Measurements from ENCODE around the gene OCA2.

OCA2 gene

DNA sequence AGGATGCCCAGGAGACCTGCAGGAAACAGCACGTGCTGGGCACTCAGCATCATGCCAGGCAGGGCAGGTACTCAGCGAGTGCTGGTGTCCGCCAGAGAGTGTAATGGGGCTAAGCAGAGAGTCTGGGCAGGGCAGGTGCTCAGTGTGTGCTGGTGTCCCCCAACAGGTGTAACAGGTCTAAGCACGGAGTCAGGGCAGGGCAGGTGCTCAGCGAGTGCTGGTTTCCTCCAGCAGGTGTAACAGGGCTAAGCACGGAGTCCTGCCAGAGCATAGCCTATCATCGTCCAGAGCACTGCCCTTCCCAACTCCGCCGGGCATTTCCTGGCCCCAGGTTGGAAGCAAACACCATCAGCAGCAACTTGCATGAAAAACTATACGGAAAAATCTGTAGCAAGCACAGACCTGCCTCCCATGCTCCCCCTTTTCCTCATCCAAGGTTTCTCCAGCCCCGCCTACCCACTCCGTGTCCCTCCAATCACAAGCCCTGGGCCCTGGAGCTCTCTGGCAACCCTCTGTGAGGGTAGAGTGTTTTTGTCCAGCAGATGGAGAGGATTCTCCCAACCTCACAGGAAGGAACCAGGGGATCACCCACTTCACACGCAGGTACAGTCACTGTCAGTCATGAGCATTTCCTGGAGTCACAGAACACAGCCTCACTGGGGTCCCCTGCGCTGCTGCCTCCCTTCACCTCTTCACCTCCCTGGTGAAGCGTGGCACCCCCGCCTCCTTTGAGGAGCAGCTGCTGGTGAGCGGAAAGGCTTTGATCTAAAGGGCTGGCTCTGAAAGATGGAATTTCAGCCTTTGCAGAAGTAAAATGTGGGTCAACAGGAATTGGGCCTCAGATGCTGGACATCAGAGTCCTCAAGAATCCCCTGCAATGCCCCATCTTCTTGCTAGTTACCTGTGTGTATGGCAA lies 302.5 kb downstream of the OCA2 start:
- H2AK5ac ChIP-seq (ENCODE audit: low read length, severe bottlenecking), result no peak overlapping the region
- H4K8ac ChIP-seq (ENCODE audit: low read length), result no peak overlapping the region
- H2AFZ ChIP-seq (ENCODE audit: low read depth, low read length), result no peak overlapping the region
- no peak overlapping the region for H3K27ac ChIP-seq (ENCODE audit: low read length, poor library complexity, severe bottlenecking)
- no peak overlapping the region for H3K14ac ChIP-seq (ENCODE audit: low read length in 2 of 2)
- no peak overlapping the region for H2BK12ac ChIP-seq (ENCODE audit: low read length in 2 of 2)
- H3K27me3 ChIP-seq (ENCODE audit: control insufficient read depth in 1 of 2, insufficient read depth in 1 of 2, low read length in 2 of 2), result no peaks in the 10 kb centered on the region
- no peak overlapping the region for H3K4ac ChIP-seq (ENCODE audit: low read depth in 1 of 2, low read length in 2 of 2)
- H3K9me3 ChIP-seq (ENCODE audit: control insufficient read depth, low read length), result no peaks in the 10 kb centered on the region
- 72% methylated on average over 11 of the region's 17 CpGs for WGBS
- DNase-seq, result no peak
- H2BK120ac ChIP-seq (ENCODE audit: low read depth, low read length), result no peak overlapping the region
- no peak overlapping the region for H4K91ac ChIP-seq (ENCODE audit: low read length)
- H3K23ac ChIP-seq (ENCODE audit: low read length in 2 of 2), result no peak overlapping the region
- H3K9ac ChIP-seq (ENCODE audit: low read length), result no peak overlapping the region
- H2BK15ac ChIP-seq (ENCODE audit: low read depth, poor library complexity, severe bottlenecking), result no peak overlapping the region
- H3K18ac ChIP-seq (ENCODE audit: low read depth in 1 of 2, low read length in 2 of 2), result no peak overlapping the region
- H3K36me3 ChIP-seq (ENCODE audit: control insufficient read depth in 1 of 2, insufficient read depth in 2 of 2, low read depth in 1 of 2, low read length in 2 of 2), result no peaks in the 10 kb centered on the region
- H3K4me1 ChIP-seq (ENCODE audit: control insufficient read depth, insufficient read depth, low read depth, low read length), result no peaks in the 10 kb centered on the region
- H2BK5ac ChIP-seq (ENCODE audit: low read depth, low read length, poor library complexity, severe bottlenecking), result no peak overlapping the region
- H3K4me2 ChIP-seq (ENCODE audit: low read length, poor library complexity, severe bottlenecking), result no peak overlapping the region
- no peak overlapping the region for H3K4me3 ChIP-seq (ENCODE audit: insufficient read depth in 1 of 2, low read depth in 1 of 2, low read length in 2 of 2)
- no peaks in the 10 kb centered on the region for H3K79me1 ChIP-seq (replicated peaks; ENCODE audit: low read length, poor library complexity, severe bottlenecking)

GRCh38 chr15:27792756-27793264 lies 306.3 kb downstream of the OCA2 start:
- Histone ChIP-seq H3K4me3 (ENCODE audit: insufficient read depth in 1 of 2, low read depth in 1 of 2, low read length in 2 of 2) (no peak overlapping the region), H3K79me1 (replicated peaks; ENCODE audit: low read length, poor library complexity, severe bottlenecking) (no peaks in the 10 kb centered on the region), H3K27me3 (ENCODE audit: control insufficient read depth in 1 of 2, insufficient read depth in 1 of 2, low read length in 2 of 2) (no peaks in the 10 kb centered on the region), H3K4me2 (ENCODE audit: low read length, poor library complexity, severe bottlenecking) (no peak overlapping the region), H4K8ac (ENCODE audit: low read length) (no peak overlapping the region), H3K36me3 (ENCODE audit: control insufficient read depth in 1 of 2, insufficient read depth in 2 of 2, low read depth in 1 of 2, low read length in 2 of 2) (no peaks in the 10 kb centered on the region), H3K14ac (ENCODE audit: low read length in 2 of 2) (no peak overlapping the region), H4K91ac (ENCODE audit: low read length) (no peak overlapping the region), H3K9me3 (ENCODE audit: control insufficient read depth, low read length) (no peaks in the 10 kb centered on the region), H3K9ac (ENCODE audit: low read length) (no peak overlapping the region), H2BK12ac (ENCODE audit: low read length in 2 of 2) (no peak overlapping the region), H3K23ac (ENCODE audit: low read length in 2 of 2) (no peak overlapping the region), H3K4ac (ENCODE audit: low read depth in 1 of 2, low read length in 2 of 2) (no peak overlapping the region), H2BK120ac (ENCODE audit: low read depth, low read length) (no peak overlapping the region), H2AFZ (ENCODE audit: low read depth, low read length) (no peak overlapping the region), H3K27ac (ENCODE audit: low read length, poor library complexity, severe bottlenecking) (no peak overlapping the region), H3K18ac (ENCODE audit: low read depth in 1 of 2, low read length in 2 of 2) (no peak overlapping the region), H2BK15ac (ENCODE audit: low read depth, poor library complexity, severe bottlenecking) (no peak overlapping the region), H3K4me1 (ENCODE audit: control insufficient read depth, insufficient read depth, low read depth, low read length) (no peaks in the 10 kb centered on the region), H2AK5ac (ENCODE audit: low read length, severe bottlenecking) (no peak overlapping the region), H2BK5ac (ENCODE audit: low read depth, low read length, poor library complexity, severe bottlenecking) (no peak overlapping the region)
- WGBS, result 70% methylated on average over 9 of the region's 10 CpGs
- no peak for DNase-seq

DNA sequence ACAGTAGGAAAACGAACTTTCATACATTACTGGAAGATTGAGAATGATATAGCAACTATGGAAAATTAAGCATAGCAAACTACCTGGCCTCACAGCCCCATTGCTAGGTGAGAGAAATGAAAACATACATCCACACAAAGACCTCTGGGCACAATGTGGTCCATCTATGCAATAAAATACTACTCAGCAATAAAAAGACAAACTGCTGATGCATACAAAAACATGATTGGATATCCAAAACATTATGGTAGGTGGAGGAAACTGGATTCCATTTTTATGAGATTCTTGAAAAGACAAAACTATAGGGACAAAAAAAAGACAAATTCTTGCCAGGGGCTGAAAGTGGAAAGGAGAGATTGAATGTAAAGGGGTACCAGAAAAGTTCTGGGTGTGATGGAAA lies 308.8 kb downstream of the OCA2 start:
- H4K91ac ChIP-seq (ENCODE audit: low read length), result no peak overlapping the region
- H3K9me3 ChIP-seq (ENCODE audit: control insufficient read depth, low read length), result no peaks in the 10 kb centered on the region
- no peaks in the 10 kb centered on the region for H3K4me1 ChIP-seq (ENCODE audit: control insufficient read depth, insufficient read depth, low read depth, low read length)
- H3K27ac ChIP-seq (ENCODE audit: low read length, poor library complexity, severe bottlenecking), result no peak overlapping the region
- no peaks in the 10 kb centered on the region for H3K36me3 ChIP-seq (ENCODE audit: control insufficient read depth in 1 of 2, insufficient read depth in 2 of 2, low read depth in 1 of 2, low read length in 2 of 2)
- no peak overlapping the region for H3K9ac ChIP-seq (ENCODE audit: low read length)
- H3K4me2 ChIP-seq (ENCODE audit: low read length, poor library complexity, severe bottlenecking), result no peak overlapping the region
- no peak overlapping the region for H3K14ac ChIP-seq (ENCODE audit: low read length in 2 of 2)
- no peak overlapping the region for H2BK15ac ChIP-seq (ENCODE audit: low read depth, poor library complexity, severe bottlenecking)
- no peak overlapping the region for H3K23ac ChIP-seq (ENCODE audit: low read length in 2 of 2)
- no peak overlapping the region for H2AFZ ChIP-seq (ENCODE audit: low read depth, low read length)
- H3K4me3 ChIP-seq (ENCODE audit: insufficient read depth in 1 of 2, low read depth in 1 of 2, low read length in 2 of 2), result no peak overlapping the region
- no peak overlapping the region for H2BK5ac ChIP-seq (ENCODE audit: low read depth, low read length, poor library complexity, severe bottlenecking)
- H3K27me3 ChIP-seq (ENCODE audit: control insufficient read depth in 1 of 2, insufficient read depth in 1 of 2, low read length in 2 of 2), result no peaks in the 10 kb centered on the region
- H3K79me1 ChIP-seq (replicated peaks; ENCODE audit: low read length, poor library complexity, severe bottlenecking), result no peaks in the 10 kb centered on the region
- H2AK5ac ChIP-seq (ENCODE audit: low read length, severe bottlenecking), result no peak overlapping the region
- no peak for DNase-seq
- H2BK12ac ChIP-seq (ENCODE audit: low read length in 2 of 2), result no peak overlapping the region
- no peak overlapping the region for H3K4ac ChIP-seq (ENCODE audit: low read depth in 1 of 2, low read length in 2 of 2)
- no peak overlapping the region for H2BK120ac ChIP-seq (ENCODE audit: low read depth, low read length)
- no CpG with 5 or more reads among the region's 1 CpG for WGBS
- H3K18ac ChIP-seq (ENCODE audit: low read depth in 1 of 2, low read length in 2 of 2), result no peak overlapping the region
- H4K8ac ChIP-seq (ENCODE audit: low read length), result no peak overlapping the region

- H3K4me1 ChIP-seq (ENCODE audit: control insufficient read depth, insufficient read depth, low read depth, low read length), result no peaks in the 10 kb centered on the region
Measured at GRCh38 chr15:27787931-27788330, 311.2 kb downstream of the OCA2 start.

More at GRCh38 chr15:27787931-27788330, 311.2 kb downstream of the OCA2 start:
- H2BK15ac ChIP-seq (ENCODE audit: low read depth, poor library complexity, severe bottlenecking), result no peak overlapping the region
- H3K4ac ChIP-seq (ENCODE audit: low read depth in 1 of 2, low read length in 2 of 2), result no peak overlapping the region
- H3K9me3 ChIP-seq (ENCODE audit: control insufficient read depth, low read length), result no peaks in the 10 kb centered on the region
- H2BK120ac ChIP-seq (ENCODE audit: low read depth, low read length), result no peak overlapping the region
- no peak overlapping the region for H3K18ac ChIP-seq (ENCODE audit: low read depth in 1 of 2, low read length in 2 of 2)
- no peak overlapping the region for H4K91ac ChIP-seq (ENCODE audit: low read length)
- H3K79me1 ChIP-seq (replicated peaks; ENCODE audit: low read length, poor library complexity, severe bottlenecking), result no peaks in the 10 kb centered on the region
- H3K4me2 ChIP-seq (ENCODE audit: low read length, poor library complexity, severe bottlenecking), result no peak overlapping the region
- no peak overlapping the region for H2BK5ac ChIP-seq (ENCODE audit: low read depth, low read length, poor library complexity, severe bottlenecking)
- no peak overlapping the region for H3K23ac ChIP-seq (ENCODE audit: low read length in 2 of 2)
- H4K8ac ChIP-seq (ENCODE audit: low read length), result no peak overlapping the region
- H3K36me3 ChIP-seq (ENCODE audit: control insufficient read depth in 1 of 2, insufficient read depth in 2 of 2, low read depth in 1 of 2, low read length in 2 of 2), result no peaks in the 10 kb centered on the region
- no peak overlapping the region for H3K4me3 ChIP-seq (ENCODE audit: insufficient read depth in 1 of 2, low read depth in 1 of 2, low read length in 2 of 2)
- H3K9ac ChIP-seq (ENCODE audit: low read length), result no peak overlapping the region
- no peak overlapping the region for H2AFZ ChIP-seq (ENCODE audit: low read depth, low read length)
- H3K27me3 ChIP-seq (ENCODE audit: control insufficient read depth in 1 of 2, insufficient read depth in 1 of 2, low read length in 2 of 2), result no peaks in the 10 kb centered on the region
- H2AK5ac ChIP-seq (ENCODE audit: low read length, severe bottlenecking), result no peak overlapping the region
- no peak overlapping the region for H3K27ac ChIP-seq (ENCODE audit: low read length, poor library complexity, severe bottlenecking)
- no peak overlapping the region for H2BK12ac ChIP-seq (ENCODE audit: low read length in 2 of 2)
- DNase-seq, result no peak
- no CpG with 5 or more reads among the region's 1 CpG for WGBS
- no peak overlapping the region for H3K14ac ChIP-seq (ENCODE audit: low read length in 2 of 2)
